SK-N-SH treated with all-trans-retinoic acid at 6 μM for 48 hours (cell line): ENCODE measurements around the gene MYH14.

Source experiments
- ISL1 ChIP-seq: fragments of 250-450 bp; sonication (Bioruptor Pico); IDR thresholded peaks from 2 replicates; pipeline ENCODE4 v2.1.2; 2022; ENCODE audit warnings: mild to moderate bottlenecking, moderate library complexity
- RARB ChIP-seq: fragments of 250-450 bp; sonication (Bioruptor Pico); IDR thresholded peaks from 2 replicates; pipeline ENCODE4 v1.8.0; 2021; ENCODE audit warnings: mild to moderate bottlenecking, moderate library complexity
- TCF4 ChIP-seq: fragments of 250-450 bp; sonication (Bioruptor Pico); IDR thresholded peaks from 2 replicates; pipeline ENCODE4 v1.8.0; 2021; ENCODE audit warnings: mild to moderate bottlenecking, moderate library complexity, borderline replicate concordance
- ZFP3 ChIP-seq: fragments of 250-450 bp; sonication (Bioruptor Pico); IDR thresholded peaks from 2 replicates; pipeline ENCODE4 v1.5.0; 2020; ENCODE audit warnings: mild to moderate bottlenecking, moderate library complexity
- ZFP30 ChIP-seq: fragments of 450-650 bp; formaldehyde crosslinking; IDR thresholded peaks from 2 replicates; pipeline ENCODE4 v1.5.0; 2022; ENCODE audit warnings: mild to moderate bottlenecking, moderate library complexity
- ZNF8 ChIP-seq: fragments of 450-650 bp; formaldehyde crosslinking; IDR thresholded peaks from 2 replicates; pipeline ENCODE4 v1.5.0; 2020; ENCODE audit warnings: mild to moderate bottlenecking, moderate library complexity
- TF ChIP-seq, protein P1 (sequence below): fragments of 250-450 bp; sonication (Bioruptor Pico); IDR thresholded peaks from 2 replicates; pipeline ENCODE4 v1.8.0; 2021; ENCODE audit warnings: low read depth, mild to moderate bottlenecking, moderate library complexity, borderline replicate concordance
- TF ChIP-seq, protein P2 (sequence below): fragments of 250-450 bp; sonication (Bioruptor Pico); IDR thresholded peaks from 2 replicates; pipeline ENCODE4 v1.8.0; 2020; ENCODE audit warnings: mild to moderate bottlenecking, moderate library complexity, borderline replicate concordance
- TF ChIP-seq, protein P3 (sequence below): fragments of 250-450 bp; sonication (Bioruptor Pico); IDR thresholded peaks from 2 replicates; pipeline ENCODE4 v1.5.1; 2021; ENCODE audit warnings: mild to moderate bottlenecking, moderate library complexity
- TF ChIP-seq, protein P4 (sequence below): fragments of 250-450 bp; sonication (Bioruptor Pico); IDR thresholded peaks from 2 replicates; pipeline ENCODE4 v1.5.1; 2020; ENCODE audit warnings: low read depth, mild to moderate bottlenecking, moderate library complexity

DNA sequence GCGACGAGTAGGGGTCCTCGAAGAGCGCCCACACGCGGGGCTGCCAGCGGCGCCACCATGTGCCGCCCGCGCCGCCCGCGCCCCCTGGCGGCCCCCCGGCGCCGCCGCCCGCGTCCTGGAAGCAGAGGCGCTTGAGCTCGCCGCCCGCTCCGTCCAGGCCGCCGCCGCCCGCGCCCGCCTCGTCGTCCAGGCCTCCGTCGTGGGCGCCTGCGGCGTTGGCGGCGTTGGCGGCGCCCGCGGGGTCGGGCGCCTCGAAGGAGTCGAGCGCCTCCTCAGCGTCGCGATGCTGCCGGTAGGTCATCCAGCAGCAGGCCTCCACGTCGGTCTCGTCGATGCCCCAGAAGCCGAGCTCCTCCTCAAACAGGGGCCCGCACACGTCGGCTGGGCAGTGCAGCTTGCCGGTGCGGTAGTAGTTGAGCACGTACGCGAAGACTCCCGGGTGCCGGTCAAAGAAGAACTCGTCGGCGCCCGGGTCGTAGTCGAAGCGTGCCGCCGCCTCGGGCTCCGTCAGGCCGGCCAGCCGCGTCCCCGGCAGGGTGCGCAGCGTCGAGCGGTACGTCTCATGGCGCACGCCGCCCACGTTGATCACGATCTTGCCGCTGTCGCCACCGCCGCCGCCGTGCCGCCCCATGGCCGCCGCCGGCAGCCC lies 124.9 kb downstream of the MYH14 start:
- TF ChIP-seq, protein P1, sequence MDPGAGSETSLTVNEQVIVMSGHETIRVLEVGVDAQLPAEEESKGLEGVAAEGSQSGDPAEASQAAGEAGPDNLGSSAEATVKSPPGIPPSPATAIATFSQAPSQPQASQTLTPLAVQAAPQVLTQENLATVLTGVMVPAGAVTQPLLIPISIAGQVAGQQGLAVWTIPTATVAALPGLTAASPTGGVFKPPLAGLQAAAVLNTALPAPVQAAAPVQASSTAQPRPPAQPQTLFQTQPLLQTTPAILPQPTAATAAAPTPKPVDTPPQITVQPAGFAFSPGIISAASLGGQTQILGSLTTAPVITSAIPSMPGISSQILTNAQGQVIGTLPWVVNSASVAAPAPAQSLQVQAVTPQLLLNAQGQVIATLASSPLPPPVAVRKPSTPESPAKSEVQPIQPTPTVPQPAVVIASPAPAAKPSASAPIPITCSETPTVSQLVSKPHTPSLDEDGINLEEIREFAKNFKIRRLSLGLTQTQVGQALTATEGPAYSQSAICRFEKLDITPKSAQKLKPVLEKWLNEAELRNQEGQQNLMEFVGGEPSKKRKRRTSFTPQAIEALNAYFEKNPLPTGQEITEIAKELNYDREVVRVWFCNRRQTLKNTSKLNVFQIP = no peak
- TF ChIP-seq ISL1 (CRISPR knock-in tag) (no peak), ZNF8 (CRISPR knock-in tag) (no peak), TCF4 (CRISPR knock-in tag) (no peak), ZFP3 (no peak), ZFP30 (CRISPR knock-in tag) (no peak), RARB (CRISPR knock-in tag) (no peak)
- TF ChIP-seq, protein P2, sequence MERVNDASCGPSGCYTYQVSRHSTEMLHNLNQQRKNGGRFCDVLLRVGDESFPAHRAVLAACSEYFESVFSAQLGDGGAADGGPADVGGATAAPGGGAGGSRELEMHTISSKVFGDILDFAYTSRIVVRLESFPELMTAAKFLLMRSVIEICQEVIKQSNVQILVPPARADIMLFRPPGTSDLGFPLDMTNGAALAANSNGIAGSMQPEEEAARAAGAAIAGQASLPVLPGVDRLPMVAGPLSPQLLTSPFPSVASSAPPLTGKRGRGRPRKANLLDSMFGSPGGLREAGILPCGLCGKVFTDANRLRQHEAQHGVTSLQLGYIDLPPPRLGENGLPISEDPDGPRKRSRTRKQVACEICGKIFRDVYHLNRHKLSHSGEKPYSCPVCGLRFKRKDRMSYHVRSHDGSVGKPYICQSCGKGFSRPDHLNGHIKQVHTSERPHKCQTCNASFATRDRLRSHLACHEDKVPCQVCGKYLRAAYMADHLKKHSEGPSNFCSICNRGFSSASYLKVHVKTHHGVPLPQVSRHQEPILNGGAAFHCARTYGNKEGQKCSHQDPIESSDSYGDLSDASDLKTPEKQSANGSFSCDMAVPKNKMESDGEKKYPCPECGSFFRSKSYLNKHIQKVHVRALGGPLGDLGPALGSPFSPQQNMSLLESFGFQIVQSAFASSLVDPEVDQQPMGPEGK (CRISPR knock-in tag) = no peak
- TF ChIP-seq, protein P3, sequence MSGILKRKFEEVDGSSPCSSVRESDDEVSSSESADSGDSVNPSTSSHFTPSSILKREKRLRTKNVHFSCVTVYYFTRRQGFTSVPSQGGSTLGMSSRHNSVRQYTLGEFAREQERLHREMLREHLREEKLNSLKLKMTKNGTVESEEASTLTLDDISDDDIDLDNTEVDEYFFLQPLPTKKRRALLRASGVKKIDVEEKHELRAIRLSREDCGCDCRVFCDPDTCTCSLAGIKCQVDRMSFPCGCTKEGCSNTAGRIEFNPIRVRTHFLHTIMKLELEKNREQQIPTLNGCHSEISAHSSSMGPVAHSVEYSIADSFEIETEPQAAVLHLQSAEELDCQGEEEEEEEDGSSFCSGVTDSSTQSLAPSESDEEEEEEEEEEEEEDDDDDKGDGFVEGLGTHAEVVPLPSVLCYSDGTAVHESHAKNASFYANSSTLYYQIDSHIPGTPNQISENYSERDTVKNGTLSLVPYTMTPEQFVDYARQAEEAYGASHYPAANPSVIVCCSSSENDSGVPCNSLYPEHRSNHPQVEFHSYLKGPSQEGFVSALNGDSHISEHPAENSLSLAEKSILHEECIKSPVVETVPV (CRISPR knock-in tag) = no peak
- TF ChIP-seq, protein P4, sequence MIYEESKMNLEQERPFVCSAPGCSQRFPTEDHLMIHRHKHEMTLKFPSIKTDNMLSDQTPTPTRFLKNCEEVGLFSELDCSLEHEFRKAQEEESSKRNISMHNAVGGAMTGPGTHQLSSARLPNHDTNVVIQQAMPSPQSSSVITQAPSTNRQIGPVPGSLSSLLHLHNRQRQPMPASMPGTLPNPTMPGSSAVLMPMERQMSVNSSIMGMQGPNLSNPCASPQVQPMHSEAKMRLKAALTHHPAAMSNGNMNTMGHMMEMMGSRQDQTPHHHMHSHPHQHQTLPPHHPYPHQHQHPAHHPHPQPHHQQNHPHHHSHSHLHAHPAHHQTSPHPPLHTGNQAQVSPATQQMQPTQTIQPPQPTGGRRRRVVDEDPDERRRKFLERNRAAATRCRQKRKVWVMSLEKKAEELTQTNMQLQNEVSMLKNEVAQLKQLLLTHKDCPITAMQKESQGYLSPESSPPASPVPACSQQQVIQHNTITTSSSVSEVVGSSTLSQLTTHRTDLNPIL = no peak
